GDM1 (cell line): ENCODE data around the gene PRKAB1.

Experiments used
- DNase-seq: peaks from one replicate; lab custom pipeline; 2025; lab: John Stamatoyannopoulos, UW

Gene PRKAB1

GRCh38 chr12:119664642-119665041 lies 3.3 kb upstream of the PRKAB1 start:
- DNase-seq, result no peak

GRCh38 chr12:119665164-119665929 lies 2.6 kb upstream of the PRKAB1 start:
- no peak for DNase-seq

GRCh38 chr12:119666226-119666795 lies 1.6 kb upstream of the PRKAB1 start:
- no peak for DNase-seq

GRCh38 chr12:119666900-119667576 lies 895 bp upstream of the PRKAB1 start:
- DNase-seq, result no peak

DNA sequence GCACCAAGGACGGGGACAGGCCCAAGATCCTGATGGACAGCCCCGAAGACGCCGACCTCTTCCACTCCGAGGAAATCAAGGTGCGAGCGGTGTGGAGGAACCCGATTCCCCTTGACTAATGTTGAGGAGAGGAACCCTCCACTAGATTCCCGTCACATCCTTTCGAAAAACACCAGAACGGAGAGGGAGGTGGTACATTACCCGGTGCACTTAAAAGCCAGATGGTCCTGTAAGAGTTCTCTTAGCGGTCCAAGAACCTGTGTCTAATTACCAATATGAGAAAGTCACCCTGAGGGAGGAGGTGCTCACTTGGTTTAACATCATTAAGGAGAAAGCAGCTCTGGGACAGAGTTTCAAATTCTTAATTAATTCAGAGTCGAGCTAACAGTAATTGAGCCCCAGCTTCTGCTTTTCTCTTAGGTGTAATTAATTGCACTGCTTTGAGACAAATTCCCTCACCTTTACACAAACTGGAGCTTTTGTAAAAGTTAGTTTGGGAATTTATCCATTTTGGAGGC lies 450 bp downstream of the PRKAB1 start:
- no peak for DNase-seq

DNA sequence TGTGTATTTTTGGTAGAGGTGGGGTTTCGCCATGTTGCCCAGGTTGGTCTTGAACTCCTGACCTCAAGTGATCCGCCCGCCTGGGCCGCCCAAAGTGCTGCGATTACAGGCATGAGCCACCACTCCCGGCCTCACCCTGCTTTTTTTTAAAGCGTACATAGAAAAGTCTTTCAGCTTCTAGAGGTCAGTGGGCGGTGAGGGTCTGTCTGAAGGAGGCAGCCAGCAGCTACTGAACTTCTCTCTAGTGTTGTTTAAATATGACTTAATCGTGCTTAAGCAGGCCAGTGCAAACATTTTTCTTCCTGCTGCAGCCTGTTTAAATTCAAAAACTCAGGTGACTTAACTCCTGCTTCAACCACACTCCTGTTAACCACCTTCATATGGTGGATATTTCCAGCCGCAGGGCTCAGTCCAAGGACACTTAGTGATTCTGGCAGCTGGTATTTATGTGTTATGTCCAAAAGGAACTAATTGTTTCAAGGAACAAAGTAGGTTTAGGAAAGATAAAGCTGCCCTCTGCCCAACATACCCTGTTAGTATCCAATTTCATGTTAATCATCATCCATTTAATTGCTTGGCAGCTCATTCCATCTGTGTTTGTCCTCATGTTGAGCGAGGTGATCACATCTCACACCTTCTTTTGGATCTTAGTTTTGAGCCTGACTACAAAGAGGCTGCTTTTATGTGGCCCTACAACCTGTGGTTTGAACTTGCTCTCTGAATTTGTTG lies 2.0 kb downstream of the PRKAB1 start:
- DNase-seq, result no peak

DNA sequence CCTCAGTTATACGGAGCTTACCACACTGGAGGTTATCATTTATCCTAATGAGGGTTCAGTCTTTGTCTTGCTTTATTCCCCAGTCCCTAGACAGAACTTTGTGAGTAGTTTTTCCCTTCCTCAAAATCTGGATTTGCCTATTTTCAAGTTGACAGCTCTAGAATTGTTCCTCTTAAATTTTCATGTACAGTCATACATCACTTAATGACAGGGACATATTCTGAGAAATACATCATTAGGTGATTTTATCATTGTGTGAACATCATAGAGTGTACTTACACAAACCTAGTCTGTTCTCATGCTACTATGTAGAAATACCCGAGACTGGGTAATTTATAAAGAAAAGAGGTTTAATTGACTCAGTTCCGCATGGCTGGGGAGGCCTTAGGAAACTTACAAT lies 3.1 kb downstream of the PRKAB1 start:
- DNase-seq, result no peak

GRCh38 chr12:119672194-119672593 lies 4.3 kb downstream of the PRKAB1 start:
- no peak for DNase-seq

DNA sequence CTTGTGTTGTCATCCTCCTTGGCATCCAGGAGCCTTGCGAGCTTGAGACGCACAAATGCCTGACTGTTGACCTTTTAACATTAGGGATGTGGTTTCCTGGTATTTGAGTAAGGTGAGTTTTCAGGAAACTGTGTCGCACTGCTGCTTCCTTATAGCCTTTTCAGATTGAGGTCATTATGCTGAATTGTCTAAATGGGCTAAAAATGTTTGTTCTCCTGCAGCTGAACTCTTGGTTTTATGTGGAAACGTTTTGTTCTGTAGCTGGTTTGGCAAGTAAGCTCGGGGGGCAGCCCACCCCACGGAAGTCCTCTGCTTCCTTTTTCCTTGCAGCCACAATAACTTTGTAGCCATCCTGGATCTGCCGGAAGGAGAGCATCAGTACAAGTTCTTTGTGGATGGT lies 5.7 kb downstream of the PRKAB1 start:
- no peak for DNase-seq

DNA sequence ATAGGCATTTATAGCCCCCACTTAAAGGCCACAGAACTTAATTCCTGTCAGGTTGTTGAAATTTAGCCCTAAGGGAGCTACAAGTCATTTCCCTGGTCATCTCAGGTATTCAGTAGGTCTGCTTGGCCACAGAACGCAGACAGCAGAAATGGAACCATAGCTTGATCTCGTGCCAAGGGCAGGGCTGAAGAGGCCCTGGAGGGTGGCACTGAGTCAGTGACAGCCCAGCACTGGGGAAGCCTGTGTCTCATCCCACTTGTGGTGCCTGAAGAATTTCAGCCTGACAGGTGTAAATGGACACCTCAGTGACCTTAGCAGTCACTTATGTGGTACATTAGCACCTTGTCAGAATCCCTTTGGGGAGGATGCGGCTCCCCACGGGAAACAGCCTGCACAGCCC lies 6.6 kb downstream of the PRKAB1 start:
- DNase-seq, result no peak

GRCh38 chr12:119676022-119676421 lies 8.1 kb downstream of the PRKAB1 start:
- no peak for DNase-seq

- DNase-seq, result no peak
Measured at GRCh38 chr12:119676573-119676972, 8.6 kb downstream of the PRKAB1 start.

- DNase-seq, result no peak
Measured at GRCh38 chr12:119678459-119678858, 10.5 kb downstream of the PRKAB1 start.

GRCh38 chr12:119679081-119679480 lies 11.1 kb downstream of the PRKAB1 start:
- no peak for DNase-seq

DNA sequence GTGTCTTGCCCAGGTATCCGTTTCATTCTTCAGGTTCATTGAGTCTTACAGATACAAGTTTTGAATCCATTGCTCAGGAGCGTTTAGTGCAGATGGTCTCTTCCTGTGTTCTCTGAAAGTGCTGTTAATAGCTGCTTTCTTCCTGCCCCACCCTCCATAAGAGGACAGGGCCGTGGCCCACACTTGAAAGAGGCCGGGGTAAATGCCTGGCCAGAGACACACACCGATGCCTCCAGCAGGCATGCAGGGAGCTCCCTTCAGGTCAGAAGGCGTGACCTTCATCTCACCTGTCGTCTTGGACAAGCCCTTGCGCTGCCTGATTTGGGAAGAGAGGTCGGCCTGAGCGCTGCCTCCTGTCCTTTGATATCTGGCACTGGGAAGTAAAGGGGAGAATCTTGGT lies 11.6 kb downstream of the PRKAB1 start:
- DNase-seq, result no peak

- DNase-seq, result no peak
Measured at GRCh38 chr12:119681111-119681510, 13.2 kb downstream of the PRKAB1 start.

DNA sequence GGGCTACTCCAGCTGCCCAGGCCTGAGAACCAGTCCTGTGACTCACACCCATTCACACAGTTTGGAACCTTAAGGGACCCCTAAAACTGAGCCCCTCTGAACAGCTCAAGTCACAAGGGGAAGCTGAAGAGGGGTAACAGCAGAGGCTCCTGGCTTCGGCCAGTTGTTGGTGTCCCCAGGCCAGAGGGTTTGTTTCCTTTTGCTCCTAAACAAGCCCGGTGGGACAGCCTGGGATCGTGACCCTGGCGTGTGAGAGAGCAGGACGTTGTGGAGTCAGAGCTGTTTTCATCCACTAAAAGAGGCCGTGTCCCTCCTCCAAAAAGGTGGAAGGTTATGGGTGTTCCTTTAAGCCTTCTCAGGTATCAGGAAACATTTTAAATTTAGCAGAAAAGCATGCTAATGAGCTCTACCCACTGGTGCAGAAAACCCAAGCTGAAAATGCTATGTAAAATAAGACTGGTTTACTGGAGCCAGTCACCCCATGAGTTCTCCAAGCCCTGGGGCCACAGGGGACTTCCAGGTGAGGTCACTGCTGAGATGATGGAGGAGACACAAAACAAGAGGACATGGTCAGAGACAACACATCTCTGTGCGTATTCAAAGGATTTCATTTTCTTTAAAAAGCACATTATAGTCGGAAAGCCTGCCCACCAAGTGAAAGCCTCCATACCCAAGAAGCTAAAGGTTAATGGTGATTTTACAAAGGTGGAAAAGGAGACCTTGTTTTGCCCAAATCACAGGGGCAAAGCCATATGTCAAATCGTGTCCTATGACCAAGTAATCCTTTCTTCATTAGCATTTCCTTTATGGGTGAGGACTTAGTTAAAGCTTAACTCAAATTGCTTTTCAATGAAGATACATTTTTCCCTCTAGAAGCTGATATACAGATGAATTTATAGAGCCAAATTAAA lies 14.1 kb downstream of the PRKAB1 start:
- no peak for DNase-seq

GRCh38 chr12:119682639-119683252 lies 14.8 kb downstream of the PRKAB1 start:
- no peak for DNase-seq

DNA sequence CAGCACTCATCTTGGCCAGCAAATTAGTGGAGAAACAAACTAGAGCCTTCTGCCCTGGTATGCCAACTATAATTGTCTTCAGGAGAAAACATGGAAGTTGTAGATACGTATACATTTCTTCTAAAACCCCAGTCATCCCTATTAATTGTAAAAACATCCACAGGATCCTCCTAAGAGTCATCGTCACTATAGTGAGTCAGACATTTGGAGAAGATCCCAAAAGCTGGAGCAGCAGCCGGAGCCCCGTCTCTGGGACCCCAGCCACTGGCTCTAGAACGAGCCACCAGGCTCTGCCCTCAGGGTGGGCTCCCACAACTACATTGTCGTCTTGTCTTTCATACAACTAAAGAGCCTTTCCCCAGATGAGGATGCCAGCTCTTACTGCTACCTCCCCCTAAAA lies 15.5 kb downstream of the PRKAB1 start:
- no peak for DNase-seq

- no peak for DNase-seq
Measured at GRCh38 chr12:119683816-119684215, 15.9 kb downstream of the PRKAB1 start.
